Measurements from ENCODE around the gene DENR. TPM values are rescaled to one million over a fixed set of nuclear protein-coding genes. Genes with fewer than 3 reads are reported as not detected.

The DENR gene
- total RNA-seq, 1 donor from 2014 or later = 79.7 TPM

DNA sequence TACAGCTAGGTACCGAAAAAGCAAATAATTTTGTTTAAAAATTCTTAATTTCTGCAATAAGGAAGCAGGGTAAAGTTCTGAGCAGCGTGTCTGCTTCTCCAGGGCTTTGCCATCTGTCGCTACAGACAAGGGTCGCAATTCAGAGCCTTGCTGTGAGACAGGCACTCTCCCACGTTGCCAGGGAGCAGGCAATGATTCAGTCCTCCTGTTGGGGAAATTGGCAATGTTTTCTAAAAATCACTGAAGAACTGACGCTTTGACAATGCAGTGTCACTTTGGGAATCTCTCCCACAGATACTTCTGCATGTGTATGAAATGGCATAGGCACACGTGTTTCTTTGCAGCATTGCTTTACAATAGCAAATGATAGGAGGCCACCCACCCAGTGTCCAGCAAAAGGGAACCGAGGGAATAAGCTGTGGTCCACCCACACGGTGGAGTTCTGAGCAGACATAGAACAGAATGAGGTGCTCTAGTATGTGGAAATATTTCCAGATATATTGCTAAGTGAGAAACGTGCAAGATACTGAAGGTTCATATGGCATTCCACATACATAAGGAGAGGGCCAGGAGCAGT, 66.7 kb downstream of the DENR start:
- Mint-ChIP-seq H3K9me3 (ENCODE audit: unreplicated experiment) (no peaks in the 10 kb centered on the region), H3K4me1 (ENCODE audit: unreplicated experiment) (no peaks in the 10 kb centered on the region), H3K27me3 (ENCODE audit: unreplicated experiment) (no peaks in the 10 kb centered on the region), H3K36me3 (ENCODE audit: low read depth, unreplicated experiment) (no peaks in the 10 kb centered on the region), H3K4me3 (ENCODE audit: unreplicated experiment) (no peak overlapping the region), H3K27ac (ENCODE audit: unreplicated experiment) (no peak overlapping the region)
- TF ChIP-seq, protein P1, sequence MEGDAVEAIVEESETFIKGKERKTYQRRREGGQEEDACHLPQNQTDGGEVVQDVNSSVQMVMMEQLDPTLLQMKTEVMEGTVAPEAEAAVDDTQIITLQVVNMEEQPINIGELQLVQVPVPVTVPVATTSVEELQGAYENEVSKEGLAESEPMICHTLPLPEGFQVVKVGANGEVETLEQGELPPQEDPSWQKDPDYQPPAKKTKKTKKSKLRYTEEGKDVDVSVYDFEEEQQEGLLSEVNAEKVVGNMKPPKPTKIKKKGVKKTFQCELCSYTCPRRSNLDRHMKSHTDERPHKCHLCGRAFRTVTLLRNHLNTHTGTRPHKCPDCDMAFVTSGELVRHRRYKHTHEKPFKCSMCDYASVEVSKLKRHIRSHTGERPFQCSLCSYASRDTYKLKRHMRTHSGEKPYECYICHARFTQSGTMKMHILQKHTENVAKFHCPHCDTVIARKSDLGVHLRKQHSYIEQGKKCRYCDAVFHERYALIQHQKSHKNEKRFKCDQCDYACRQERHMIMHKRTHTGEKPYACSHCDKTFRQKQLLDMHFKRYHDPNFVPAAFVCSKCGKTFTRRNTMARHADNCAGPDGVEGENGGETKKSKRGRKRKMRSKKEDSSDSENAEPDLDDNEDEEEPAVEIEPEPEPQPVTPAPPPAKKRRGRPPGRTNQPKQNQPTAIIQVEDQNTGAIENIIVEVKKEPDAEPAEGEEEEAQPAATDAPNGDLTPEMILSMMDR (IDR thresholded peaks at IDR 0.05; ENCODE audit: unreplicated experiment) = no peak
- no peak for DNase-seq (ENCODE audit: low spot score)

DNA sequence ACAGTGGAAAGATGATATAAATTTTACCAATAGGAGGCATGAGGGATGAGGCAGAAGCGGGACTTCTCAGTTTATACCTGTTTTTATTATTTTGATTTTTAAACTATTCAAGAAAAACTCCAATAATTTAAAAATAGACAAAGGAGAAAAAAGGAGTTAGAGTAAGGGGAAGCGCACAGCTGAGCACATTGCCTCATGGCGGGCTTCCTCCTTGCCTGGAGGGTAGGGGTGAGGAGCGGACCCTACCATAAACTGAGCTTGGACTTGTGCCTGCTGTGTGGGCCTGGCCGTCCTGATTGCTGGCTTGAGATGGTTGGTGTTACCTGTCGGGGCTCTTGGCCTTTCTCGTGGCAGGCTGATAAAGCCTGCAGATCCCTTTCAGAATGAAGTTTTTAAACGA, 67.5 kb downstream of the DENR start:
- no peaks in the 10 kb centered on the region for H3K4me1 Mint-ChIP-seq (ENCODE audit: unreplicated experiment)
- H3K36me3 Mint-ChIP-seq (ENCODE audit: low read depth, unreplicated experiment) = no peaks in the 10 kb centered on the region
- no peak for DNase-seq (ENCODE audit: low spot score)
- H3K9me3 Mint-ChIP-seq (ENCODE audit: unreplicated experiment) = no peaks in the 10 kb centered on the region
- H3K27me3 Mint-ChIP-seq (ENCODE audit: unreplicated experiment) = no peaks in the 10 kb centered on the region
- H3K4me3 Mint-ChIP-seq (ENCODE audit: unreplicated experiment) = no peak overlapping the region
- TF ChIP-seq, protein P1 (IDR thresholded peaks at IDR 0.05; ENCODE audit: unreplicated experiment) = no peak
- no peak overlapping the region for H3K27ac Mint-ChIP-seq (ENCODE audit: unreplicated experiment)

Other genes starting within 250 kb of the DENR start
- 75.2 TPM for gene RSRC2, start 225.9 kb upstream of the DENR start, total RNA-seq (ENCODE audit: unreplicated experiment)
- gene KNTC1, start 225.6 kb upstream of the DENR start, total RNA-seq (ENCODE audit: unreplicated experiment) = 32.6 TPM
- gene HCAR2, start 49.5 kb upstream of the DENR start, total RNA-seq (ENCODE audit: unreplicated experiment) = not detected
- gene HCAR3, start 36.0 kb upstream of the DENR start, total RNA-seq (ENCODE audit: unreplicated experiment) = not detected
- gene HCAR1, start 22.0 kb upstream of the DENR start, total RNA-seq (ENCODE audit: unreplicated experiment) = 0.13 TPM
- gene CCDC62, start 21.7 kb downstream of the DENR start, total RNA-seq (ENCODE audit: unreplicated experiment) = 0.87 TPM
- gene HIP1R, start 82.6 kb downstream of the DENR start, total RNA-seq (ENCODE audit: unreplicated experiment) = 117 TPM
- gene VPS37B, start 143.3 kb downstream of the DENR start, total RNA-seq (ENCODE audit: unreplicated experiment) = 13.8 TPM
- gene ABCB9, start 213.6 kb downstream of the DENR start, total RNA-seq (ENCODE audit: unreplicated experiment) = 10.9 TPM
- gene OGFOD2, start 222.4 kb downstream of the DENR start, total RNA-seq (ENCODE audit: unreplicated experiment) = 10.4 TPM
- gene ARL6IP4, start 227.9 kb downstream of the DENR start, total RNA-seq (ENCODE audit: unreplicated experiment) = 151 TPM

All from endothelial cell (in vitro differentiated cells).